ENCODE data around the gene RPS14.

The RPS14 gene

DNA sequence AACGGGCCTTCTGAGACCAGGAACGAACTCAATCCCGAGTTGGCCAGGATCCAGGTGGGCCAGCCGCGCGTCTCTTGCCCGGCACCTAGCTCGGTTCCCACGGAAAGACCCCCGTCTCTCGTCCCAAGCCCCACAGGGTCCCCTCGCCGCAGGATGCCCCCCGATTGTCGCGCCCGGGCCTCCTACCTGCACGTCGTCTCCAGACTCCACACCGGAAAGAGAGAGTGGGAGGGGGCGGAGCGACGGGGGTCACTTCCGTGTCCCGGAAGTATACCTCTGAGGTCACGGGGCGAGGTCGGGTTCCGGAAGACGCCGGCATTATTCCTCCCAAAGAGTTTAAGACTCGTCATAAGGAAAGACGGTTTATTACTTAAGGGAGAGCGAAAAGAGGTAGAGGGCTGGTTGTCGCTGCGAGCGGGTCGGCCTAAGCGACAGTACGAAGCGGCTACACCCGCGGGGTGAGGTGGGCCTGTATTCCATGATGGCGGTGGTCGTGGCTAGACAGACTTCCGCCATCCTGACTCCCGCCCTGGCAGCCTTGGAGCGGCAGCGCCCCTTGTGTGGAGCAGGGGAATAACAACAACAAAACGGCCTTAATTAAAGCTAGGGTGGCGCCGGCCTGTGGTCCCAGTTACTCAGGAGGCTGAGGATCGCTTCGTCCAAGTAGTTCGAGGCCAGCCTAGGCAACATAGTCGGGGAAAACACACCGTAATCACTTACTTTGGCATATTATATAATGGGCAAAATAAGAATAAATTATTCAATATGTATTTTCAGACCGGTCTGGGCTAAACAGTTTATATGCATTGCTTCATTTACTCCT is at the start of gene RPS14:
Gene RPS14 (minus strand): TSS at position 223 of the 823 bp plus-strand sequence. CDS start 2,006 bp downstream, outside the sequence.
- peak; percentile 94 to 97 for DNase-seq

DNA sequence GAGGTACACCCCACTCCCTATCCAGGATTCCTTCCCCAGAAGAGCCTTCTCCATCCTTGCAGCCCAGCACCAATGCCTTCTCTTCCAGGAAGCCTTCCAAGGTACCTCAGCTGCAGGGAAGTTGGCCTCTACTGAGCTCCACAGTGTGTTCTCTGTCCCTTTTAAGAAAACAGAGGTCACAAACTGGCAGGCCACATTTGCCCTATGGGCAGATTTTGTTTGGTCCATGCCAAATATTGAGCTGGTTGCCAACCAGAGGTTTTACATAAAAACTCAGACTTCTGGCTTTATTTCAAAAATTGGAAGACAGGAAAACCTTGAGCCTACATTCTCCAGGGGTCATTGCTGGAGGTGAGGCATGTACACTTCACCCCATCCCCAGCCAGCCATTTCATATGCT is 49.4 kb upstream of the RPS14 start:
- no peak for DNase-seq

DNA sequence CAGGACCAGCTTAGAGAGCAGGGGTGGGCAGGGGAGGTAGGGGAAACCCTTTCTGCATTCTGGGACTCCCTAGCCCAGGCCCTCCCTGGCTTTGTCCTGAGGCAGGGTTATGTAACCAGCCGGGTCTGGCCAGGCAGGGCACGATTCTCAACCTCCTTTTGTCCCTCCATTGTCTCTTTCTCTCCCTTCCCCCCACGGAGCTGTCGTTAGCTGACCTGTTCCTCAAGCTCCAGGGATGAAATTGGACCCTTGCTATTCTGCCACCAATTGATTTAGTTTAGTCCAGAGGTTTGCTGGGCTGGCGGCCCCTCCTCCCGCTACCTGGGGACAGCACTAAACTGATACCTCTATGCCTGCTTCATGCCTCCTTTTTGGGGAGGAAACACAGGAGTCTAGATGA is 49.0 kb upstream of the RPS14 start:
- DNase-seq: no peak

DNA sequence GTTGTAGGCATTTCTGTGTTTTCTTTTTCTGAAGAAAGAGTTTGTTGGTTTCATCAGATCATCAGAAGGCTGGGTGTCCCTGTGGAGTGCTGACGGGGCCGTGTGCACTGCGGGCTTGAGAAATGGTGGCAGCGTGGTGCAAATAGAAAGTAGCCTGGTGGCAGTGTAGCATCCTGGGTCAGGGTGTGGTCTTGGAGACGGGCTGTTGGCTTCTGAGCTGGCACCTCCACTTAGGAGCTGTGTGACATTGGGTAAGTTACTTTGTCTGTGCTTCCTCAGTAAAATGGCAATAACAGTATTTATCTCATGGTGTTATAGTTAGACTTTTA is 48.4 kb upstream of the RPS14 start:
- no peak for DNase-seq

DNA sequence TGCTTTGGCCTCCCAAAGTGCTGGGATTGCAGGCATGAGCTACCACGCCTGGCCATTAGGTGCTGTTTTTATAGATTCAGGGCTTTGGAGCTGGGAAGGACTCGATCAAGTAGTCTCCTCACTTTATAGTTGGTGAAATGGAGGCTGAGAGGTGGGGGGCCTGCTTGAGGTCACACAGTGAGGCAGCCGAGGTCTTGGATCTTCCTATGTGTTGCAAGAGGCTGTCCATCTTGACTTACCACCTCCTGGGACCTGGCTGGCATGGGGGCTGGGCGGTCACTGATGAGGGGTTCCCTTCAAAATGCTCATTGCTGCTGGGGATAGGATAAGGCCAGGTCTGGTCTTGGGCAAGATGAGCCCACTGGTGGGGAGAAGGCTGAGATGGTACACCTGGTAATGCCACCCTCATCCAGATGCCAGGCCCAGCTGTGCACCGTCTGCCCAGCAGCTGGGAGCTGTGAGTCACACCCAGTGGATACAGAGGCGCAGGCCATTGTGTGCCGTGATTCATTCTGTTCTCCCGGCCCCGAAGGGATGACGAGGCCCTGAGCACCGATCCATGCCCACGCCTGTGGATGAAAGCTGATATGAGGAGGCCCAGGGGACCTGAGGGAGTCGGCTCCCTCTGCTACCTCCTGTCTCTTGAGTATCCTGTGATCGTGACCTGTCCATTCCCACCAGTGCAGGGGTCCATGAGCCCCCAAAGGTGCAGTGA is 47.9 kb upstream of the RPS14 start:
- no peak for DNase-seq

DNA sequence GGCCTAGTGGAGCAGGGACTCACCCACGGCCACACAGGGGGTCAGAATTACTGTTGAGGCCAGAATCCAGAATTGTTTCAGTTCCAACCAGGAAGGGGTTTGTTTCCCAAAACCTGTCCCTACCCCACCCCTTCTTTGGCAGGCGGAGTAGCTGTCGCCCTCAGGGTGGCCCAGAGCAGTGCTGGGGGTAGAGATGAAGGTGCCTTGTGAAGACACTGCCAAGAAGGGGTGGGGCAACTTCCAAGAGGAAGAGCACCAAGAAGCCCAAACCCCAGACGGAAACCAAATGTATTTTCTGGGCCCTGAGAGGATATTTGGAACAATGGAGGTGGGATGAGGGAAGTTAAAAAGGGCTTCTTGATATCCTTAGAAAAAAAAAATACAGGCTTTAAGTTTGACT is 47.0 kb upstream of the RPS14 start:
- no peak for DNase-seq

DNA sequence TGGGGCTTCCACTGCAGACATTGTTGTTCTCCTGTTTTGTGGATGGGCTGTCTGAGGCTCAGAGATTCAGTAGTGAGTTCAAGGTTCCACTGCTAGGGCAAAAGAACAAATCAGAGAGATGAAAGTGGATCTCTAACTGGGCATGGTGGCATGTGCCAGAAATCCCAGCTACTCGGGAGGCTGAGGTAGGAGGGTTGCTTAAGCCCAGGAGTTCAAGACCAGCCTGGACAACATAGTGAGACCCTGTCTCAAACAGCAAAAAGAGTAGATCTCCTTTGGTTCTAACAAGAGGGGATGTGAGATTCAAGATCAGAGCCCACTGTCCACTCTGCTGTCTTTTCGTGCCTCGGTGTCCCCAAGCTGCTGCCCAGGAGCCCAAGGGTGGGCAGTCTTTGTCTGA is 46.6 kb upstream of the RPS14 start:
- no peak for DNase-seq

DNA sequence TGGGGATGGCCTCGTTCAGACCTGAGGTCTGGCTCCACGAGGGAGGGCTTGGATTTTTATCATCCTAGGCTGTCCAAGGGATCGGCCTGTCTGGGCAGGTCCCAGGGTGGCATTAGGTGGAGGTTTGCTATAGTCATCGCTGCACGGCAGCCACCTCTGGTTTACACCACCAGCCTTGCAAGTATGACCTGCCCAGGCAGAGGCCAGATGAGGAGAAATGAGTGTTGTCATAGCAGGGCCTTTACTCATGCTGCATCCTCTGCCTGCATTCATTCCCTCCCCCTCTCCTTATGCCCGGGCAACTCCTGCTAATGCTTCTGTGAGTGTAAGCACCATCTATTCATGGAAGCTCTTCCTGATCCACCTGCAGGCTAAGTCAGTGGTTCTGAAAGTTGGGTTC is 43.1 kb upstream of the RPS14 start:
- DNase-seq: no peak

DNA sequence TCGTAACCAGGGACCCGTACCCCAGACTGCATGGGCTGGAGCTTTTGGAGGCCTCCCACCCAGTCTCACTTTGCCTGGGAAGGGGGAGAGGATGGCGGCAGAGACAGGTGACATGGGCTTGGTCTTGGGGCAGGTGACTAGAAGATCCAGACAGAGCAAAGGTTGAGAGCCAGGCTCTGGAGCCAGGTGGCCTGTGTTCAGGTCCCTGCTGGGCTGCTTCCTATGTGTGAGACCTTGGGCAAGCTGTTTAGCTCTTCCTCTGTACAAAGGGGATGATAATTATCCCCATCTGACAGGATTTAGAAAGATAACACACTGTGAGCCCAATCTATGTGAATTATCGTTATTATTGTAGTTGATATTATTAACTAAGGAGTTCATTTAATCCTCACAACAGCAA is 42.3 kb upstream of the RPS14 start:
- no peak for DNase-seq

DNA sequence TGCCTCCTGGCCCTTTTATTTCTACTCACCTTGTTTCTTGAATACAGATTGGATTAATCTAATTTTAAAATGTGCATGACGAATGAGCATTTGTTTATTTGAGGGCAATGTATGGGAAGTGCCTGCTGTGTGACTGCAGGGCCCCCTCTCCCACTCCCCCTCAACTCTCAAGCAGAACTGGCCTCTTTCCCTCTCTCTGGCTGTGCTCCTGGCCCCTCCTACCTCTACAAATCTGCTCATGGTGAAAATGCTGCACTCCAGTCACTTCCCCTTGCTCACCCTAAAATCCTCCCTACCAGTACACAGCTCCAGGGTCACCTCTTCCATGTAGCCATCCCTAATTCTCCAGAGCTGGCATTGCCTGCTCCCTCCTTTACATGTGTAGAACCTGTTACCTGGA is 41.2 kb upstream of the RPS14 start:
- DNase-seq: no peak

DNA sequence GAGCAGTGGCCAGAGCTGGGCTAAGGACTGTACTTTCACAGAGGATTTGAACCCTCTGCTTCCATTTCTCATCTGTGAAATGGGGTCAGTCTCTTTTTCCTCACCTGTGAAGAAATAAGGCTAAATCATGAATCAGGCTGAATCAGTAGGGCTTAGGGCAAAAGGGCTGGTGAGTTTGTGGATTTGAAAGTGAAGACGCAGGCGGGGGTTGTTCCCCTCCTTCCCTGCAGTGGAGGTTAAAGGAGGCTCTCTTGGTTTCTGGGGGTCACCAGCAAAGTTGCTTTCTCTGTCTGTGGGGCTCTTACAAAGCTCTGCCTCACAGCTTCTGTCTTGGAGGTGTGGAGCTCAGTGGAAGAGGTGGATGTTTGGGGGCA is 40.7 kb upstream of the RPS14 start:
- no peak for DNase-seq

DNA sequence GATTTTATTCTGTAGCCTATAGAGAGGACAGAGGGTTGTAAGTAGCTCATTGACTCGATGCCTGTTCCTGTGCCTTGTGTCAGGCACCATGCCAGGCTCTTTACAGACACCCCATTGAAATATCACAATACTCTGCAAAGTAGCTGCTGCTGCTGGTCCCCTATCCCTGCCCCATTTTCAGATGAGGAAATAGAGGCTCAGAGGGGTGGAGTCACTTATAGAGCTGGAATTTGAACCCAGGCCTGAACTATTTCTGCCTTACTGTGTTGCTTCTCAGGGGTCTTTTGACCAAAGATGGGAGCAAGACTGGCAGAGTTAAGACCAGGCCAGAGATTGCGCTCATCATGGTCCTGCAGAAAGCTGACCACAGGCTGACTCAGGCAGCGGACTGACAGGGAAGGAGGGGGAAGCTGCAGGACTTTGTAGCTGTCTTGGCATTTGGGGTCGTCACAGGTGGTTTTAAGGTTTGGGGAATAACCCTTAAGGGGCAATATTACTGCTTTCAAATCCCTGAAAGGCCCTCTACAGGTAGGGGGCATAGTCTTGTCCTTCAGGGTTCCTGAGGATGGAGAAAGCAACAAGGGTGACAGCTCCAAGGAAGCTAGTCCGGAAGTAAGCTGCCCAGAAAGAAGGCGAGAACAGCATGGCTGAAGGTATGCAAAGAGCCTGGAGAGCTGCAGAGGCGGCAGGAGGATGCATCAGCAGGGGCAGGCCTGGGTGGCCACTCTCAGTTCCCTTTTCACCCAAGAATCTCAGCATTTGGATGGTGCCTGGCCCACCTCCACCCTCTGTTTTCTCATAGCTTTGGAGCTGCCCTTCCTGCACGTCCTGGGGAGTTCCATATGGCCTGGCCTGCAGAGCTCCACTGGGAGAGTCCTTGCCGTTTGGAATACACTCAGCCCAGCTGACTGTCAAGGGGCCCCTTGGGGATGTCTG is 40.1 kb upstream of the RPS14 start:
- no peak for DNase-seq

DNA sequence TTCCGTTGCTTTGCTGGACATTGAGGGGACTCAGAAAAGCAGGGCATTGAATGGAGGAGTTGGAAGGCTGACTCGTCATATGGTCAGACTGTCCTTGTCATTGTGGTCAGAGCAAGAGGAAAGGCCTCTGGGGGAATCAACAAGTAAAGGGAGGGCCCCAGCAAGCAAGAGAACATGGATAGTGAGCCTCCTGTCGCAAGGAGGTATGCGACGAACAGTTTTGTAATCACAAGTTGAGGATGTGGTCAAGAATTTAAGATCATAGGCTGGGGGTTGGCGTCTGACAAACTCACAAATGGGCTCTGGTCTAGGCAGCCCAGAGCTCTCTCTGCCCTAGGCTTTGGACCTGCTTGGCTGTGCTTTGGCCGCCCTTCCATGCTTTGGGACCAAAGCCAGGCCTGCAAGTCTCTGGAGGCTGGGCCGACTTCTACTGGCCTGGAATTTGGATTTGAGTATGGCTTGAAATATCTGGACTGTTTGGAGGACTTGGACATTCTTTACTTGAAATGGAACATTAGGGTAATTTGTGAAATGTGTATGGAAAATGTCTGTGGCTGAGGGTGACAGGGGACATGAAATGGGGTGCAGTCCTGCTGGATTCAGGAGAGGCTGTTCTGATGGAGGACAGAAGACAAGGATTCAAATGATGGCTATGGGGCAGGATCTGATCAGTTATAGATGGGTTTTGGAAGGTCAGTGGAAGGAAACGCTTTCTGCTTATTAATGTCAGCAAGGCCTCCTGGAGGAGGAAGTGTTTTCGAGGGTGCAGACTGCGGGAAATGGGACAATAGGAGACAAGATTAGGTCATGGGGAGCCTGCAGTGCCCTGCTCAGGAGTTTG is 39.2 kb upstream of the RPS14 start:
- no peak for DNase-seq

DNA sequence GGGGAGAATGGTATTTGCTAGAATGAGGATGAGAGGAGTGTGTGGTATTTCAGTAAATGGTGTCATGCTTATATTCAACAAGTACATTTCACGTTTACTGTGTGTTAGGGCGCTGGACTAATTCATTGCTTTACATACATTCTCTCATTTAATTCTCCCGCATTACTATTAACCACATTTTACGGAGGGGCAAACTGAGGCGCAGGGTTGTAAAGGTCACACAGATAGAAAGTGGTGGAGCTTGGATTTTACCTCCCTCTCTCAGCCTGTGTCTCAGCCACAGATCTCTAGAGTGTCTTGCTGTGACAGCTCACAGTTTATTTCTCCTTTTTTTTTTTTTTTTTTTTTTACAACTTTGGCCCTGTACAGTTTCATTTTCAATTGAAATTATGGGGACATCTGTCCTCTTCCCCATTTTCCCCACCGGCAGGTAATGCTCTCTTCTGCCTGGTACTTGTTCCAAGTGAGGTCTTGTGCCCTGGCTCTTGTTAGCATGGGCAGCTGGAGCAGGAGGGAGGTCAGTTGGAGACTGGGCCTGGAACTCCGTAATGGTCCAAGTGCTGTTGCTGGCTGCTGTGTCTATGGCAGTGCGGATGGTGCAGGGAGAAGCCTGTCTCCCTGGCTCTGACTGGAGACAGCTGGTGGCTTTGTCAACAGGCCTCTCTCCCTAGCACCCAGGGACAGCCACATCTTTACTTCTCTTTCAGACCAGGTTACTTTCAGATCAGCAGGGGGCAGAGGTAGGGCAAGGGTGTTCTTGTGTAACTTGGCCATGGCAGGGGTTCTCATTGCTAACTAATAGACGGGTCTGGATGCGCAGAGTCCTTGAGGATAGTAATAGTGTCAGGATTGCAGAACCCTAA is 37.9 kb upstream of the RPS14 start:
- DNase-seq: no peak

DNA sequence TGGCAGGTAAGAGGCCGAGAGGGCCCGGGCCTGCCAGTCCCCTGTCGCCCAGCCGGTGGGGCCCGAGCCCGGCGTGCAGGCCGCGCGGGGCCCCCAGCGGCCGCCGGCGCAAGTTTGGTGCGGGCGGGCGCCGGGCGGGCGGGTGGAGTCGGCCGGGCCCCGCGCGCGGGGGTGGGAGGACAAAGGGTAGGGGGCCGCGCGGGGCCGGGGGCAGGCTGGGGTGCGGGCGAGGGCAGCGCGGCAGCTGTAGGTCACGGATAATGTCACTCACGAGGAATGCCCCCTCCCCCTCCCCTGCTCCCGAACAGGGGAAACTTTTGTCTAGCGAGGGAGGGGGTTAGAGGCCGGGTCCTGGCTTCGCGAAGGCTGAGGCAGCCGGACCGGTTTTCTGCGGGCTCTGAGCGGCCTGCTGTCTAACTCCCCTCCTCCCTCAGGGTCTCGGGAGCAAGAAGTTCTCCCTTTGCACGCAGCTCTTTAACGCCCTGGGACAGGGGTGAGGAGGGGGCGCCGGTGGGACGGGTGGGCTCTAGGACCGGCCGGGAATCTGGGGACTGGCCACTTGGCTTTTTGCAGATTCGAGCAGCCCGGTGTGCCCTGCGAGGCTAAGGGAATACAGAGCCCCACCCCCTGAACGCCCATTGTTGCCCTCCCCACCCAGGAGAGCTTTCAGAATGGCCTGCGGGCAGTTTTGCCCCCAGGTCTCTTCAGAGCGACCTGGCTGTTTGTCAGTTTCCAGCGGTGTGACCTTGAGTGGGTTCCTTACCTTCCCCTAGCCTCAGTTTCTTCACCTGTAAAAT is 37.1 kb upstream of the RPS14 start:
- peak; percentile 38 for DNase-seq

DNA sequence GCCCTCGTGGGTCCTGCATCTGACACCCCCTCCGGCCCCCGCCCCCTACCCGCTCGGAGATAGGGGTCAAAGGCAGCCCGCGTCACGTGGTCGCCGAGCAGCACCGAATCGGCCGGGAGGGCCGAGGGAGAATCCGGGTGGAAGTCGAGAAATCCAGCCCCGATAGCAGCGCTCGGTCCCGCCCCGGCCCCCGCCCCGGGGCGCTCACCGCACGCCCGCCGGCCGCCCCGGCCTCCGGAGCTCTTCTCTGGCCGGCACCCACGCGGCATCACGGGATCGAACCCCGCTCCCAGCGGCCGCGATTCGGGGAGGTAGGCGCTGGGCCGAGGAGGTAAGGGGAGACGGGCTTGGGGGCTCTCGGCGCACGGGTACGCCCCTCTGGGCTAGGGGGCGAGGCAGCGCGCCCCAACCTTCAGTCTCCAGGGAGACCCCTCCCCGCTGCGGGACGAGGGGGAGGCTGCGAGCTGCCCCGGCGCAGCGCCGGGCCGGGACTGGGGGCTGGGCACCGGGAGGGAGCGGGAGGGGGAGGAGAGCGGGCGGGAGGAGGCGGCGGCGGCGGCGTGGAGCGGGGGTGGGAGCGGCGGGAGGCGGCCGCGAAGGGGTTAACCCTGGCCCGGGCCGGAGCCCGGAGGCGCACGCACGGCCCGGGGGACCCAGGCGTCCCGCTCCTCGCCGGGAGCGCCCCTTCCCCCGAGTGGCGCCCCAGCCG is 36.3 kb upstream of the RPS14 start:
- peak; percentile 18 to 26 for DNase-seq

DNA sequence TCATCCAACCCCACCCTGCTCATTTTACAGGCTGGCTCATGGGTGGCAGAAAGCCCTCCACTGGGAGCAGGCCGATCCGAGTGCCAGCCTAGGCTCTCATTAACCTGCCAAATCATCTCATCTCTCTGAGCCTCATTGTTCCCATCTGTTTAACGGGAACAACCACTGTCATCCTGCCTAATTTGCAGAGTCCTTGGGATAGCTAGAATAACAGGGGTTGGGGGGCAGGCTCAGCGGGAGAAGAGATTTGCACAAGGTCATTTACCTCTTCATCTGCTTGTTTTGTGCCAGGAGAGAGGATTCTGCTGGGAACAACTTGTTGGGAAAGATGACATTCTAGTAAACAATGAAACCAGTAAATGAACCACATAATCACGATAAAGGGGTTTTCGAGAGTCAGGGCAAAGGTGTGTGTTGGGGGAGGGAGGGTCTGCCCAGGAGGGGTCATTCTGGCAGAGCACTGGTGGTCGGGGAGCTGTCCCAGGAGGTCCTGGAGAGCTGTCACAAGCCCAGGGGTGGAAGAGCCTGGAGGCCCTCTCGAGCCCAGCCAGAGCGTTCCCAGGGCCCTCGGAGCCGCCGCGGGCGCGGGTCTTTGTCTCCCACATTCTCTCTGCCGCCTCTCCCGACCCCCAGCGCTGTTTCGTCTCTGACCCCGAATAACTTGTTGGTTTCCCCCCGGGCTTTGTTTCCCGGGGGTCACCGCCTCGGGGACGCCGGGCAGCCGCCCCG is 35.6 kb upstream of the RPS14 start:
- no peak for DNase-seq

DNA sequence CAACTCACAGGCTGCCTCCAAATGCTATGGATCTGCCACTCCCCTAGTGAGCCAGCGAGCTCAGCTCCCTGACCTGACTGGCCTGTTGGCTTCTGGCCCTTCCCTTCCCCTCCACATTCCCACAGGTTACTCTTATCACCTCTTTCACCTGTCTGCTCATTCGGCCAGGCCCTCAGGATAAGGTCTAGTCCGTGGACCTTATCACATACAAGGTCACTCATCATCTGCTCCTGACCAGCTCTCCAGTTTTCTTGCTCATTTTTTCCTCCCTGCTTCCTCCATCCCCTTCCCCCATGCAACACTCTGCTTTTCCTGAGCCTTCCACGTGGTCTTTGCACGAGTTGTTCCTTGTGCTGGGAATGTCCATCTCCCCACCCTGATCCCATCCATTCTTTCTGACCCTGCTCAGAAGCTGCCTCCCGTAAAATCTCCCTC is 32.5 kb upstream of the RPS14 start:
- no peak for DNase-seq

DNA sequence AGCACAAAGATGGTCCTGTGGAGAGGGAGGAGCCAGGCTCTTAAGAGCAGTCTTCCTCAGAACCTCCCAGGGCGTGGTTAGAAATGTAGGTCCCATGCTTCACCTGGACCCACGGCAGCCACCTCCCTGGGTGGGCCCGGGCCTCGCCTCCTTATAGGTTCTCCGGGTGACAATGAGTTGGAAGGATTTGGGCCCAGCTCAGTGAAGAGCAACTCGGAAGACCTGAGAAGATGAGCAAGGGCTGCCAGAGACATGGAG is 32.1 kb upstream of the RPS14 start:
- no peak for DNase-seq

DNA sequence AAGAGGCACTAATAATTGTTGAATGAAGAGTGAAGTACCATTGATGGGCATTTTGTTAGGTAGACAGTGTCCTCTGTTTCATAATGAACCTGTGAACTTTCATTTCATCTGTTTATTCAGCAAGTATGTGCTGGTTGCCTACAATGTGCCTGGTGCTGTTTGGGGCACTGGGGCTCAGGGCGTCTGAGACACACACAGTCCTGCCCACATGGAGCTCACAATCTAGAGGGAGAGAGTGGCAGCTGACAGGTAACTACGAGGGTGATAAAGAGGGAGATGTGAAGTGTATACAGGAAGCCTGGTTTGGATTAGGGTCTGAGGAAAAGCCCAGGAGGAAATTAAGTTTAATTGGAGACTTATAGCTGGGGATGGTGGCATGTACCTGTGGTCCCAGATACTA is 29.9 kb upstream of the RPS14 start:
- DNase-seq: no peak
